Measurements from ENCODE around the gene NUP62.
"Not testable (repeated sequence)": the region's sequence is repeated elsewhere in the genome, so short reads cannot be mapped to it uniquely, and the experiment has no call there.

Gene NUP62

DNA sequence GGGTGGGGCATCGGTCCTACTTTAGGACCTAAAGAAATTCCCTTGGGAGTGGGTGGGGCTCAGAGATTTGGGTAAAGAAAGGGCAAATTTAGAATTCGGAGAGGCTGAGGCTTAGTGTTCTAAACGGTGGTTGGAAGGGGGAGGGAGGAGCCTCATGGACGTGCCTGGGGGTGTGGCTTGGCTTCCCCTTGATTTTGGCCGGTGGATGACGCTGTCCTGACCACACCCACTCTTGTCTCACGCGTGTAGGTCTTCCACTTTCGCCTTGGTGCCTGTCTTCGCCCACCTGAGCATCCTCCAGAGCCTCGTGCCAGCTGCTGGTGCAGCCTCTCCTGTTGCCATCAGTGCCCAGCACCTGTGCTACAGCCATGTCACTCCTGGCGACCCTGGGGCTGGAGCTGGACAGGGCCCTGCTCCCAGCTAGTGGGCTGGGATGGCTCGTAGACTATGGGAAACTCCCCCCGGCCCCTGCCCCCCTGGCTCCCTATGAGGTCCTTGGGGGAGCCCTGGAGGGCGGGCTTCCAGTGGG, 1.2 kb upstream of the NUP62 start:
- DNase-seq (ENCODE audit: low spot score), result peak; percentile 81
- Histone ChIP-seq H3K27ac (peak overlapping the region in 1 of 2 donors; percentile 95), H3K4me3 (no peak overlapping the region)

DNA sequence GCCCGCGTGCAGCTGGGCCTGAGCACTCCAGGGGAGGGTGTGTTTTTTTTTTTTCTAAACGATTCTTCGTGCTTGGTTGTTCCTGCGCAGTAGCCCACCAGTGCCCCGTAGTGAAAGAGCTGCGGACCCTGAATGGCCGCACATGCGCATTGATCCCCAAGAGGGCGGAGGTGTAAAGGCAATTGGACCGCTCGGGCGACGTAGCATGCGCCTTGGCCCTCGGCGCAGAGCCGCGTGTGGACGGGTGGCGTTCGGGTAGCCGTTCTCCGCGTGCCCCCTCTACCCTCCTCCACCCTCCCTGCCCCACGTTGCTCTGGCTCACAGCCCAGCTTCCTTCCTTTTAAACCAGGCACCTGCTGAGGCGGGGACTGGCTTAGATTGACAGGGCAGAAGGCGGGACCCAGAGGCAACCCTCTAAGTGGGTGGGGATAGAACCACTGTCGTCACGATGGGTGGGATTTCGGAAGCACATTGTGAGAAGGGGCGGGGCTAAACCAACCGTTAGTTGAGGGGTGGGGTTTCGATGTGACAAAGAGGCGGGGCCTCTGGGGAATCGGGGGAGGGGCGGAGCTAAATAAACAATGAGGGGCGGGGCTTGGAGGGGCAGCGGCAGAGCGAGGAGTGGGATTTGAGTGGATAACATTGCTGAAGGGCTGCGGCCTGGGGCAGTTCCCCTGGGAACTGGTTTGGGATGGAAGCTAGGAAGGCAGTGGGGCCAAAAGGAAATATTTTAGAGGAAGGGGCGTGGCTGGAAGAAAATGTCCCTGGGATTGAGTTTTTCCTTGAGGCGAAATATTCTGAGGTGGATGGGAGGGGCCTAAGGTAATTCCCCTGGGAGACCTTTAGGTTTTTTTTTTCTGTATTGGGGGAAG, 543 bp upstream of the NUP62 start:
- Histone ChIP-seq H3K4me3 (peak overlapping the region; percentile 88), H3K27ac (peak overlapping the region; percentile 75 to 95)
- TF ChIP-seq, protein P1, sequence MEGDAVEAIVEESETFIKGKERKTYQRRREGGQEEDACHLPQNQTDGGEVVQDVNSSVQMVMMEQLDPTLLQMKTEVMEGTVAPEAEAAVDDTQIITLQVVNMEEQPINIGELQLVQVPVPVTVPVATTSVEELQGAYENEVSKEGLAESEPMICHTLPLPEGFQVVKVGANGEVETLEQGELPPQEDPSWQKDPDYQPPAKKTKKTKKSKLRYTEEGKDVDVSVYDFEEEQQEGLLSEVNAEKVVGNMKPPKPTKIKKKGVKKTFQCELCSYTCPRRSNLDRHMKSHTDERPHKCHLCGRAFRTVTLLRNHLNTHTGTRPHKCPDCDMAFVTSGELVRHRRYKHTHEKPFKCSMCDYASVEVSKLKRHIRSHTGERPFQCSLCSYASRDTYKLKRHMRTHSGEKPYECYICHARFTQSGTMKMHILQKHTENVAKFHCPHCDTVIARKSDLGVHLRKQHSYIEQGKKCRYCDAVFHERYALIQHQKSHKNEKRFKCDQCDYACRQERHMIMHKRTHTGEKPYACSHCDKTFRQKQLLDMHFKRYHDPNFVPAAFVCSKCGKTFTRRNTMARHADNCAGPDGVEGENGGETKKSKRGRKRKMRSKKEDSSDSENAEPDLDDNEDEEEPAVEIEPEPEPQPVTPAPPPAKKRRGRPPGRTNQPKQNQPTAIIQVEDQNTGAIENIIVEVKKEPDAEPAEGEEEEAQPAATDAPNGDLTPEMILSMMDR (IDR thresholded peaks at IDR 0.05), result no peak
- peak; percentile 92 for DNase-seq (ENCODE audit: low spot score)

More for the DNA sequence above, 1.2 kb upstream of the NUP62 start:
- TF ChIP-seq, protein P1 (IDR thresholded peaks at IDR 0.05), result no peak

DNA sequence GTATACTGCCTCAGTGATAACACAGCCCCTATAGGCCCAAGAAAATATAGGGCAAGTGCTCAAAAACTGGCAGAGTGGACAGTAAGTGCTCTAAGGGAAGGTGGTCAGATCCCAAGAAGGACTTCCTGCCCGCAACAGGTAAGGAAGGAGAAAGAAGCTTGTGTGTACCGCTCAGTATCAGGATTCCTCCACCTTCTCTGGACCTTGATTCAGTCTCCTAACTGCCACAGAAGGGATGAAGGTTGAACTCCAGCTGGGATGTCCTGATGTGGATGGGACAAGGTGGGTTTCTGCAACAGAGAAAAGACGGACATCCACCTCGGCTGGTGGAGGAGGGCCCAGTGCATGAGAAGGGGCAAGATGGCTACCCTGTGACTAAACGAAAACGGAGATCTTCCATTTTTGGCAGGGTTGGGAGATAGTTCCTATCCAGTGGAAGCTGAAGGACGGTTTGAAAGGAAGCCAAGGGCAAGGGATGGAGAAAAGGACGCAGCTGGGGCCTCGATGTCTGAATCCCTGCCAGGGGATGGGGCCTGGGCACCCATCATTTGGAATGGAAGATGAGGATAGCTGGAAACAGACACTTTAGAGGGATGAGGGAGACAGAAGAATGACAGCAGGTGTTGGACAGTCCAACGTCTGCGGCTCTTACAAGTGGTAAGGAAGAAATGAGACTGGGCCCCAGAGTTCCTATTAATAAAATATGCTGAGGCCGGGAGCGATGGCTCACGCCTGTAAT, 1.6 kb downstream of the NUP62 start:
- TF ChIP-seq, protein P1 (IDR thresholded peaks at IDR 0.05), result no peak
- Histone ChIP-seq H3K27ac (peak overlapping the region in 1 of 2 donors; percentile 6), H3K4me3 (peak overlapping the region; percentile 88)
- DNase-seq (ENCODE audit: low spot score), result no peak

DNA sequence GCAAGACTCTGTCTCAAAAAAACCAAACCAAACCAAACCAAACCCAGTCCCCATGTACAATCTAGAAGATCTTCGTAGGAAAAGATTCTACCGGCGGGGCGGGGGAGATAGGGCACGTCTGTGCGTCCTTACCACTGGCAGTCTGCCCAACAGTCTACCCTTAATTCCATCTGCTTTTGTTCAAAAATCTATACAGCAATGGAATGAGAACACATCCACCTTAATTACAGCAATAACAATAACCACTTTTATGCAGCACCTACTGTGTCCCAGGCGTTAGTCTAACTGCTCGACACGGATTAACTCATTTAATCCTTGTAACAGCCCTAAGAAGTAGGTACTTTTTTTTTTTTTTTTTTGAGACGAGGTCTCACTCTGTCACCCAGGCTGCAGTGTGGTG, 2.8 kb downstream of the NUP62 start:
- no peak for DNase-seq (ENCODE audit: low spot score)
- H3K27ac ChIP-seq, result no peak overlapping the region
- TF ChIP-seq, protein P1 (IDR thresholded peaks at IDR 0.05), result no peak
- no peak overlapping the region for H3K4me3 ChIP-seq

DNA sequence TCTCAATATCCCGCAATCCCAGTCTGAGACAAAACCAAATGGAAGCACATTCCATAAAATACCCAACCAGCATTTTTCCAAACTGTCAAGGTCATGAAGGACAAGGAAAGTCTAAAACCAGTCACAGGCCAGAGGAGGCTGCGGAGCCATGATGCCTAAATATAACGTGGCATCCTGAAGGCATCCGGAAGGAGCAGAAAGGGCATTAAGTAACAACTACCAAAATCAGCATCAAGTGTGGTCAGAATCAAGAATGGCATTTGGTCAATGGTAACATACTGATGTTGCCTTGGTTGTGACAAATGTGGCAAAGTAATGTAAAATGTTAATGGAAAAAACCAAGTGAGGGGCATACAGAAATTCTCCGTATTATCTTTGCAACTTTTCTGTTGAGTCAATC, 3.8 kb downstream of the NUP62 start:
- H3K27ac ChIP-seq, result no peak overlapping the region
- no peak for DNase-seq (ENCODE audit: low spot score)
- TF ChIP-seq, protein P1 (IDR thresholded peaks at IDR 0.05), result no peak
- no peak overlapping the region for H3K4me3 ChIP-seq

DNA sequence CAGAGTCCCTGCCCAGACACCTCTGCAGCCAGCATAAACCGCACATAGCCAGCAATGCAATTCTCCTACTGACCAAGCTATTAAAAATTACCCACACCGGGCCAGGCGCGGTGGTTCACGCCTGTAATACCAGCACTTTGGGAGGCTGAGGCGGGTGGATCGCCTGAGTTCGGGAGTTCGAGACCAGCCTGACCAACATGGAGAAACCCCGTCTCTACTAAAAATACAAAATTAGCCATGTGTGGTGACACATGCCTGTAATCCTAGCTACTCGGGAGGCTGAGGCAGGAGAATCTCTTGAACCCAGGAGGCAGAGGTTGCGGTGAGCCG, 4.5 kb downstream of the NUP62 start:
- H3K27ac ChIP-seq; DNase-seq (ENCODE audit: low spot score); H3K4me3 ChIP-seq: not testable (repeated sequence)

DNA sequence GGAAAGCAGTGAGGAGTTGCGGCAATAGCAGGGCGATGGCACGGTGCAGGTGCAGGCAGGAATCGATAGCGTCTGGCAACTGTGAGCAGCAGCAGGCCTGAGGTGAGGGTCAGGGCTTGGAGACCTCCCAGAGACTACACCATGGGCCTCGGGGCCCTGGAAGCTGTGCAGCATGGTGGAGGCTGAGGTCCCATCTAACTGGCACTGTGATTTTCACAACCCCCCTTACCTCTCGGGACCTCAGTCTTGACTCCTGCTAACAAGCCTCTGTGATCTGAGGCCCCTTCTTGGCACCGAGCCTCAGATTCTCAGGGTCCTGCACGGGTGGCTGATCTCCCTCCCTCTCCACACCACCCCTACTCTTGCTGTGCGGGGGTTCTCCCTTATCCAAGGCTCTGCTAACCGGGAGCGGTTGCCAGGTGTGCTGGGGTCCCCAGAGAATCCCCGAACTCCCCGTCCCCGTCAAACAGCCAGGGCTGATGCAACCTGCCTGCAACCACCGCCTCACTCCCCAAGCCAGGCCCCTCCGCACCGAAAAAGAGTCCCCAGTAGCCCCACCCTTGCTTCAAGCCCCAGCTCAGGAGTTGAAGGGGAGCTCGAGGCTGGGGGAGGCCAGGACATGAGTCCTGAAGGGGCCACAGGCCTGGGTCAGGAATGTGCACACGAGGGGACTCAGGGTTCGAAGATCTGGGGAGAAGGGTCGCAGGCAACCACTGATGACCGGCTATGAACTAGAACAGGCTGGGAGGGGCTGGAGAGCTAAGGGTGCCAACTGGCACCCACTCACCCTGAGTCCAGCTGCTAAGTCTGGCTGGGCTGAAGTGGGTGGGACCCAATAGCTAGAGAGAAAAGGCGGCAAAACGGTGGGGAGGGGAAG, 5.1 kb downstream of the NUP62 start:
- TF ChIP-seq, protein P1 (IDR thresholded peaks at IDR 0.05), result no peak
- Histone ChIP-seq H3K4me3 (no peak overlapping the region), H3K27ac (no peak overlapping the region)
- no peak for DNase-seq (ENCODE audit: low spot score)
